ENCODE data around the gene INTS12. TPM values are rescaled to one million over a fixed set of nuclear protein-coding genes. Genes with fewer than 3 reads are reported as not detected.
A peak's percentile ranks its signal among the peaks of the same experiment; 100 is the strongest.

The INTS12 gene
- total RNA-seq, 2 experiments from 2014 or later, result 17.8 to 19.9 TPM

DNA sequence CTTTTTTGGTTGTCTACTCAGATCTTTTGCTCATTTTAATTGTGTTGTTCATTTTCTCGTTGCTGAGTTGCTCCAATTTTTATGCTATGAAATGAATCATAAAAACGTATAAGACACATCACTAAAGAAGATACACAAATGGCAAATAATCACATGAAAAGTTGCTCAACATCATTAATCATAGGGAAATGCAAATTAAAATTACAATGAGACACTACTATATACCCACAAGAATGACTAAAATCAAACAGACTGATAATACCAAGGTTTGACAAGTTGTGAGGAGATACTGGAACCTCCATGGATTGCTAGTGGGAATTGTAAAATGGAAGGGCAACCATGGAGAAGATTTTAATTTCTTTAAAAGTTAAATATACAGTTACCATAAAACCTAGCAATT is 17.1 kb upstream of the INTS12 start:
- POLR2A ChIA-PET, result no interaction called here
- no peaks in the 10 kb centered on the region for H3K27me3 ChIP-seq (ENCODE audit: control insufficient read depth in 1 of 2, insufficient read depth in 2 of 2, low read length in 2 of 2)
- no peak for DNase-seq
- intact Hi-C loops (cut with DNase I, micrococcal nuclease), result no loop called here
- H3K27me3 Mint-ChIP-seq, result no peaks in the 10 kb centered on the region
- no peaks in the 10 kb centered on the region for H3K36me3 ChIP-seq (ENCODE audit: insufficient read depth, low read length)
- H3K27ac Mint-ChIP-seq, result no peak overlapping the region
- no peaks in the 10 kb centered on the region for H3K4me1 Mint-ChIP-seq (ENCODE audit: low read depth)
- H3K4me1 ChIP-seq (ENCODE audit: insufficient read depth, low read length), result no peaks in the 10 kb centered on the region
- no peaks in the 10 kb centered on the region for H3K9me3 Mint-ChIP-seq
- TF ChIP-seq, protein P1, sequence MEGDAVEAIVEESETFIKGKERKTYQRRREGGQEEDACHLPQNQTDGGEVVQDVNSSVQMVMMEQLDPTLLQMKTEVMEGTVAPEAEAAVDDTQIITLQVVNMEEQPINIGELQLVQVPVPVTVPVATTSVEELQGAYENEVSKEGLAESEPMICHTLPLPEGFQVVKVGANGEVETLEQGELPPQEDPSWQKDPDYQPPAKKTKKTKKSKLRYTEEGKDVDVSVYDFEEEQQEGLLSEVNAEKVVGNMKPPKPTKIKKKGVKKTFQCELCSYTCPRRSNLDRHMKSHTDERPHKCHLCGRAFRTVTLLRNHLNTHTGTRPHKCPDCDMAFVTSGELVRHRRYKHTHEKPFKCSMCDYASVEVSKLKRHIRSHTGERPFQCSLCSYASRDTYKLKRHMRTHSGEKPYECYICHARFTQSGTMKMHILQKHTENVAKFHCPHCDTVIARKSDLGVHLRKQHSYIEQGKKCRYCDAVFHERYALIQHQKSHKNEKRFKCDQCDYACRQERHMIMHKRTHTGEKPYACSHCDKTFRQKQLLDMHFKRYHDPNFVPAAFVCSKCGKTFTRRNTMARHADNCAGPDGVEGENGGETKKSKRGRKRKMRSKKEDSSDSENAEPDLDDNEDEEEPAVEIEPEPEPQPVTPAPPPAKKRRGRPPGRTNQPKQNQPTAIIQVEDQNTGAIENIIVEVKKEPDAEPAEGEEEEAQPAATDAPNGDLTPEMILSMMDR (IDR thresholded peaks at IDR 0.05), result no peak
- CTCF ChIA-PET, result no interaction called here
- peaks cover 48% of the 10 kb centered on the region for H3K36me3 Mint-ChIP-seq (ENCODE audit: low read depth)
- H3K4me3 ChIP-seq (ENCODE audit: low read length), result no peak overlapping the region
- no peak for ATAC-seq (ENCODE audit: poor library complexity)
- H3K27ac ChIP-seq (ENCODE audit: low read depth in 1 of 2, low read length in 2 of 2), result no peak overlapping the region
- no peak overlapping the region for H3K4me3 Mint-ChIP-seq
- no peaks in the 10 kb centered on the region for H3K9me3 ChIP-seq (ENCODE audit: control insufficient read depth in 1 of 2, insufficient read depth in 1 of 2, low read length in 2 of 2)

DNA sequence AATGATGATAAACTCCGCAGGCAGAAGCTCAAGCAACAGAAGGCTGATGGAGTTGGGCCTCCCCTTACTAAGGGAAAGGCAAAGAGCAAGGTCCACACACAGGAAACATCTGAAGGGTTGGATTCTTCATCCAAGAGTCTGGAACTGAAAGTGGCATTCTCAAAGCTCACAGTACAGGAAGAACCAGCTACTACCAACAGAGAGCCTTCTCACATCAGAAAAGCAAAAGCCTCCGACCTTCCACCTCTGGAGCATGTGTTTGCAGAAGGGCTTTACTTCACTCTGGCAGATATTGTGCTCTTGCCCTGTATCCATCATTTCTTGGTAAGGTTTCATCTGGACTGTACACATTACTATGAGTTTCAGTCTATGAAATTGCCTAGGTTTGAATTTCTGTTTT is 10.7 kb upstream of the INTS12 start:
- H3K27ac Mint-ChIP-seq, result no peak overlapping the region
- H3K27me3 Mint-ChIP-seq, result no peaks in the 10 kb centered on the region
- H3K9me3 Mint-ChIP-seq, result no peaks in the 10 kb centered on the region
- DNase-seq (no peak), ATAC-seq (ENCODE audit: poor library complexity) (no peak)
- no peaks in the 10 kb centered on the region for H3K4me1 Mint-ChIP-seq (ENCODE audit: low read depth)
- TF ChIP-seq, protein P1 (IDR thresholded peaks at IDR 0.05), result no peak
- H3K36me3 Mint-ChIP-seq (ENCODE audit: low read depth), result peaks cover 20% of the 10 kb centered on the region
- intact Hi-C loops (cut with DNase I, micrococcal nuclease), result loop anchor here in 1 of 2 experiments (10.0 kb wide), 1 partner anchor 574 kb away; the partner anchor contains the start of gene TET2
- H3K36me3 ChIP-seq (ENCODE audit: insufficient read depth, low read length), result no peaks in the 10 kb centered on the region
- no peaks in the 10 kb centered on the region for H3K27me3 ChIP-seq (ENCODE audit: control insufficient read depth in 1 of 2, insufficient read depth in 2 of 2, low read length in 2 of 2)
- H3K4me3 ChIP-seq (ENCODE audit: low read length), result no peak overlapping the region
- H3K27ac ChIP-seq (ENCODE audit: low read depth in 1 of 2, low read length in 2 of 2), result no peak overlapping the region
- H3K4me3 Mint-ChIP-seq, result no peak overlapping the region
- POLR2A ChIA-PET, result interaction anchor here (4.2 kb wide), 1 partner anchor 11 kb away, joined by 10 read pairs; the partner anchor contains the start of genes GSTCD and INTS12
- CTCF ChIA-PET, result interaction anchor here (1.0 kb wide), 1 partner anchor 9 kb away, joined by 4 read pairs; no protein-coding TSS in a partner anchor
- no peaks in the 10 kb centered on the region for H3K4me1 ChIP-seq (ENCODE audit: insufficient read depth, low read length)
- H3K9me3 ChIP-seq (ENCODE audit: control insufficient read depth in 1 of 2, insufficient read depth in 1 of 2, low read length in 2 of 2), result no peaks in the 10 kb centered on the region

DNA sequence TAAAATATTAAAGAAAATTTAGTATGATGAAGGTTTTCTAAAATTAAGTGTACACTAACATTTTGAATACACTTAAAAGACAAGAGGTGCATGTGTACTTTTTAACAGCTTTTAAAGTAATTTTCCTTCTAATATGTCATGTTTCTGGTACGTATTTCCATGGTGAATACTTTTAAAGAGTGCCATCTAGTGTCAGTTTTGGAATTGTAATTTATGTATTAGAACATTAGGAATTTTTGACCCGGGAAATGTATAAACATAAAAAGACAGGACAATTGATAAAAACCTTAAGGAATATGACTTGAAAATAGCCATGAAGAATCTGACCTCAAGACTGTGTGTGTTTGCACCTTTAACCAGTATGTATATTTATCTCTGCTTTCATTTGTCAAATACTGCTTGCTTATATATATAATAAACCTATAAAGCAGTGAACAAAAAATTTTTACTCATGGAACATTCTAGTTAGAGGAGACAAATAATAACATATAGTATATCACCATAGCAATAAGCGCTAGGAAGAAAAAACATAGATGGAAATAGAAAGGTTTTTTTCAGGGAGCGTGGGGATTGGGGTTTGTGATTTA is 7.3 kb upstream of the INTS12 start:
- no peak overlapping the region for H3K27ac Mint-ChIP-seq
- H3K27me3 Mint-ChIP-seq, result no peaks in the 10 kb centered on the region
- H3K36me3 ChIP-seq (ENCODE audit: insufficient read depth, low read length), result no peaks in the 10 kb centered on the region
- ATAC-seq (ENCODE audit: poor library complexity), result peak; percentile 34
- no peak overlapping the region for H3K4me3 ChIP-seq (ENCODE audit: low read length)
- ChIA-PET POLR2A (interaction anchor here (1.0 kb wide), 1 partner anchor 241 kb away, joined by 3 read pairs; the partner anchor contains the start of gene PPA2), CTCF (interaction anchor here (1.0 kb wide), 1 partner anchor 17 kb away, joined by 3 read pairs; no protein-coding TSS in a partner anchor)
- intact Hi-C loops (cut with DNase I, micrococcal nuclease), result loop anchor here (2.0 to 10.0 kb wide), 2 partner anchors 571 to 575 kb away; partner anchors contain the start of gene TET2 (in 1 of the 2)
- no peaks in the 10 kb centered on the region for H3K4me1 Mint-ChIP-seq (ENCODE audit: low read depth)
- H3K36me3 Mint-ChIP-seq (ENCODE audit: low read depth), result peaks cover 14% of the 10 kb centered on the region
- no peaks in the 10 kb centered on the region for H3K9me3 ChIP-seq (ENCODE audit: control insufficient read depth in 1 of 2, insufficient read depth in 1 of 2, low read length in 2 of 2)
- H3K4me1 ChIP-seq (ENCODE audit: insufficient read depth, low read length), result no peaks in the 10 kb centered on the region
- no peaks in the 10 kb centered on the region for H3K27me3 ChIP-seq (ENCODE audit: control insufficient read depth in 1 of 2, insufficient read depth in 2 of 2, low read length in 2 of 2)
- H3K9me3 Mint-ChIP-seq, result no peaks in the 10 kb centered on the region
- TF ChIP-seq, protein P1 (IDR thresholded peaks at IDR 0.05), result peak; percentile 76
- peak in 3 of 14 experiments; percentile 36 to 49 (median 37) for DNase-seq
- no peak overlapping the region for H3K4me3 Mint-ChIP-seq
- no peak overlapping the region for H3K27ac ChIP-seq (ENCODE audit: low read depth in 1 of 2, low read length in 2 of 2)
